Activated CD4-positive, alpha-beta T cell treated with anti-CD3 and anti-CD28 coated beads, Interleukin-2, amount 50 U/mL, for 16 hours (primary cell): ENCODE results near the gene NFATC2.

Source experiments
- DNase-seq: peaks from one replicate; pipeline ENCODE4 v3.0.0-alpha.2; 2020

The NFATC2 gene

DNA sequence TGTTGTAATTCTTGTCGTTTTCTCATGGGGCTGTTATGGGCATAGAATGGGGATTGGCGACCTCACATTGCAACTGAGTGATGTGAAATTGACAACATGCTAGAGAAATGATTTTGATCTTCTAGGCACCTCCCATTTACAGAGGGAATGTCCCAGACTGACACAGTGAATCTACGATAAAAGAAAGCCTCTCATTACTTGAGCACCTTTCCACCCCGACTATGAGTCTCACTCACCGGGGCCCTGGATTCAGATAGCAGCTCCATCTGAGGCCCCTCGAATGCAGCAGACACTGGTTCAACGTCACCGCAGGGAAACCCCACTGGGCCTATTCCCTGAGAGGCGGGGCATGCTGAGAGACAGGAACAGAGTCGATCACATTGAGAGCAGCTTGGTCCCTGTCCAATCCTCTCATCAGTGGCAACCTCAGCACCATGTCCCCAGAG, 49.1 kb downstream of the NFATC2 start:
- DNase-seq = no peak

DNA sequence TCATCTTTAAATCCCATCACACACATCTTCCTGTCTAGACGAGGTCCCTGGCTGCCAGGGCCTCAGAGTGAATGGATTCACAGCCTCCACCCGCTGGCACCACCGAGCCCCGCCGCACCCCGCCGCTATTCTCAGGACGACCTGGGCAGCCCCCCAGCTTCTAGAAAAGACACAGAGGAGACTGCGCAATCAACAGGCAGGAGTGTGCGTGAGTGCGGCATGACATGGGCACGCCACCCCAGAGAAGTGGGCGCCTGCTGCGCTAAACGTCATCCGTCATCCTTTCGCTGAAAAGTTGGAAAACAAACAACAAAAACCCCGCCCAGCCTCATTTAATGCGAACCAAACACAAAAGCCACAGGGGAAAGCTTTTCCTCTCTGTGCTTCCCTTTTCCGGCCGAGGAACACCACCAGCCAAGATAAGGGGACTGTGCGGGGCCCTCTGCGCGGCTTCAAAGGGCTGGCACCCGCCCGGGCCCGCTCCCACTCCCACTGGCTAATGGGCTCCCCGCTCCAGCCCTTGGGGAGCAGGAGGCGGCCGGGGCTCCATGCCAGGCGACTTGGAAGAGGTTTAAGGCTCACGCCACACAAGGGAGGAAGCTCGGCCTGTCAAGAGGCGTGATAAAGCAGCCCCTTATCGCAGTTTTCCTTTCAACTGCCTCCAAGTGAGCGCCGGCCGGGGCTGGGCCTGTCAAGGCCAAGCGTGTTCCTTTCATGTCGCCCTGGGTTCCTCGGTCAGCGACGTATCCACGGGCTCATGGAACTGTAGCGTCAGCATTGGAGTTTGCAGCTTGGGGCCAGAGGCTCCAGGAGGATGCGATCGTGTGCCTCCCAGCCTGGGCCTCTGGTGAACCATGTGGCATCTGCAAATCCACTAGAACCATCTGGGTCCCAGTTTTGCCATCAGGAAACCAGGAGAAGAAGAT, 50.1 kb downstream of the NFATC2 start:
- DNase-seq = no peak

- DNase-seq = no peak
These were observed 51.1 kb downstream of the NFATC2 start for GRCh38 chr20:51491393-51491792.

DNA sequence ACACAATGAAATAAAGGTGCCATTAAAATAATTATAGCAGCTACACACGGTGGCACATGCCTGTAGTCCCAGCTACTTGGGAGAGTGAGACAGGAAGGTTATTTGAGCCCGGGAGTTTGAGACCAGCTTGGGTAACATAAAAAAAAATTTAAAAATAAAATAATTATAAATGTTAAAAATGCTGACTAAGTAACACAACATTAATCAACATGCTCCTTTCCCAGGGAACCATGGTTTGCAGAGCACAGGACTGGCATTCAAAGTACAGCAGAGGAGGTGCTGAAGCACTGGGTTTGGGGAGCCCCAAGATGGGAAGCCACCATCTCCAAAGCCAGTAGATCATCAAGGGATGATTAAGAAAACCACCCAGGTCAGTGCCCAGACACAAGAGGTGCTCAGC, 51.9 kb downstream of the NFATC2 start:
- DNase-seq = no peak

DNA sequence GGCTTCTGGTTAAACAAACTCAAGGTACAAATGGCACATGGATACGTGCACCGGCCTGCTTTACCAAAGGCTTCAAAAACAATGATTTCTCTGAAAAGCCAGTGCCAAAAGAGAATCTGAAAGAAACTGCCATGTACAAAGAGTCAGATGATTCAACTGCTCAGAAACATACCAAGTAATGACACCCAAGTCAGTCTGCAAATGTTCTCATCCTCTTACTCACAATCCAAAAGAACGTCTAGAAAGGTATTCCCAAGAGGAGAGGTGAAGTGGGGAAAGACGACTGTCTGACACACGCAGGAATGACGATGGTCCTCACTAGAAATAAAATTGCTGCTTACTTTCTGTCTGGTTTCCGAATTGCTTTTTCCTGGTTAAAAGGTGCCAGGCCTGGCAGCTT, 52.9 kb downstream of the NFATC2 start:
- no peak for DNase-seq

DNA sequence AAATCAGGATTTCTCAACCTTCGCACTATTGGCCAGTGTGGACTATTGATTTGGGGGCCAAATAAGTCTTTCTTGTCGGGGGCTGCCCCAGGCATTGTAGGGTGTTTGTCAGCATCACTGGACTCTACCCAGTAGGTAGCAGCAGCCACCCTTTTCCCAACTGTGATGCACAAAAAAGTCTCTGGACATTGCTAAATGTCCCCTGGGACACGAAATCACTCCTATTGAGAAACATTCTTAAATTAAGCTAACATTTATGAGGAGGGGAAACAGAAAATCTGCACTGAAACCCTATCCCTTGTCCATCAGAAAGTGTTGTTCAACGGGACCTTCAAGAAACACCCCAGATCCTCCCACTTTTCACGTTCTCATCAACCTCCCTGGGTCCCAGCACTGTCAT, 54.2 kb downstream of the NFATC2 start:
- no peak for DNase-seq

DNA sequence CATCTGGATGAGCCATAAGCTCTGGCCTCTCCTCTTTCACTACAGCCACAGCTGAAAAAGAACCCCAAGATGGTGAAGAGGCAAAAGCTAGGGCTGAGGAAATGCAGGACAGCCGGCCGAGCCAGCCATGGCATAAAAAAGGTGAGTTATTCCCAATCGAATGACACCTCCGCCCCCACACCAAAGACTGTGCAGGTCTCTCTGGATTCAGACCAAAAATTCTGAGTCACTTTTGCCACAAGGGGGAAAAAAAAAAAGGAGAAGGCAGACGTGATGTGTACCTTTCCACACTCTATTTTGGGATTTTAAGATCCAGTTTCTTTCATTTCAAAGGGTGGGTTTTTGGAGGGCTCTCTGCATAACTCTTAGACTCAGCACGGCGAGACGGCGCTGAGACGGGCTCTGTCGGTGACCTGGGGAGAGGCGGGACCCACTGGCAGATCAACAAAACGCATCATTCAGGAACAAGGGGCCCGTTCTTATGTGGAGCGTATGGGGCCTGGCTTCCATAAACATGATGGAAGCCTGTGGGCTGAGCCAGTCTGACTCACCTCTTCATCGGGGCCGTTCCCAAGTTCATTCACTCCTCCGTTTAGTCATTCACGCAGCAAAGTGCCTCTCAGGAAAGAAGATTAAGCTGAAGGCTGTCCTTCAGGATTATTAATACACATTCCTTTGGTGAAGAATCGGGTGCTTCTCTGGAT, 54.8 kb downstream of the NFATC2 start:
- no peak for DNase-seq

GRCh38 chr20:51487076-51487475, 55.4 kb downstream of the NFATC2 start:
- DNase-seq = no peak

GRCh38 chr20:51486197-51487005, 56.1 kb downstream of the NFATC2 start:
- DNase-seq = no peak

DNA sequence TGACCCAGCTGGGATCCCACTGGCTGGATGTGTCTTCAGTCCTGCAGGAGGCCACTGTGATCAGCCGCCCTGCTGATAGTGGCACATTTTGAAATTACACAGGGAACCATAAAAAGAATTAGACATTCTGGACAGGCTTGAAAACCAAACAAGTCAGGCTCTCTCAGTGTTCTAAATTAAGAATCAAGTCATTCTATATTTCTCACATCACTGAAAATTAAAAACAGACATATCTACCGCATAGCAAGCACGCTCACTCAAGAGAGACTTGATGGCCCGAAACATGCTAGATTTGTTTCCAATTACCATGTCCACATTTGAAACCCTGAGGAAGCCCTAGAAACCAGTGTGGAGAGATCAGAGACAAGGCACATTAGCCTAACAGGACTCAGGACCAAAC, 57.7 kb downstream of the NFATC2 start:
- DNase-seq = no peak

GRCh38 chr20:51484141-51484815, 58.2 kb downstream of the NFATC2 start:
- DNase-seq = no peak

GRCh38 chr20:51482836-51483473, 59.6 kb downstream of the NFATC2 start:
- DNase-seq = no peak

DNA sequence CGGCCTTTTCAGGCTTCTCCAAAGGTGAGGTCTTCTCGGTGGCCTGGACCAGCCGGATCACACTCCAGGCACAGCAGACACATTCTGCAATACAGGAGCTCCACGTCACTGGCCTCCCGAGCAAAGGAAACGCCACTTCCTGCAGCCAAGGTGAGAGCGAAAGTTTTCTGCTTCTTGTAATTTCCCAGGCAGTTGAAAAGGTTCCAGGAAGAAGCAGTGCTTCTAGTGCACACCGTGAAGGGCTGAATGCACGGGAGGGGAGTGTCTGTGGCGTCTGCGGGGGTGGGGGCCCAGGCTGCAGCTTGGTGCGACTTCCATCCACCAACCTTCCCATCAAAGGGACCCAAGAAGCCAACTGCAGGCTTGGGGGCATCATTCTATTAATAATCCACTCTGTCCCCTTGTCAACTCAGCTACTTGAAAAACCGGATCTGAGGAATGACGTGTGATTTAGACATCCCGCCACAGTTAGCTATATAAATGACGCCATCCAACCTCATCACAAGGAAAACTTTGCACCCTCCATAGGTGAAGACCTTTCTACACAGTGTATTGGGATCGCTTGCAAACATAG, 61.1 kb downstream of the NFATC2 start:
- DNase-seq = peak; percentile 87

DNA sequence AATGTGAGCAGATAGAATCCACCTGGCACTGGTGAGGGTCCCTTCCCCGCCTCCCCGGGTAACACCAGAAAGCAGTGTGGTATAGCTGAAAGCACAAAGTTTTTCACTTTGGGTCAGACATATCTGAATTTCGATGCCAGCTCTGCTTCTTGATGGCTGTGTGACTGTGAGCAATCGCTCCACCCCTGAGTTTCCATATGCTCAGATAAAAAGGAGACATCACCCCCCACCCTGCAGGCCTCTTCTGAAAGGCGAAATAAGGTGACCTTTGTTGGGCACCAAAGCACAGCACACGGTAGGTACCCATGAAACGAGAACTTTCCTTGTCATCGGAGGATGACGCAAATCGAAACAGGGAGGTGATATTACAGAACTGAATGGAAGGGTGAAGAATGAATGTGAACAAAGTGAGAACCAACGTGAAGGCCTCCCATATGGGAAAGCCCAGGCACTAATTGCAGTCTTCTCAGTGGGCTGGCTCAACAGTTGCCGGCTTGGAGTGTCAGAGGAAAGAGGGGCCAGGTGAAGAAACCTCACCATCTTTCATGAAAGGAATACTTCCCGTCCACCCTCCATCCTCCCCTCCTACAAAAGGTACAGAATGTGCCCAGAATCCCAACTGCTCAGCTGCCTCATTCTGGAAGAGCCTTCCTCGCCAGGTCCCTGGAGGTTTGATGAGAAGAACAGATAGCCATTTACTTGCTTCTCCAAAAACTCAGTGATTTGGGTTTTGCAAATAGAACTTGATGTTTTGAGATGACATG, 61.8 kb downstream of the NFATC2 start:
- DNase-seq = peak; percentile 96

DNA sequence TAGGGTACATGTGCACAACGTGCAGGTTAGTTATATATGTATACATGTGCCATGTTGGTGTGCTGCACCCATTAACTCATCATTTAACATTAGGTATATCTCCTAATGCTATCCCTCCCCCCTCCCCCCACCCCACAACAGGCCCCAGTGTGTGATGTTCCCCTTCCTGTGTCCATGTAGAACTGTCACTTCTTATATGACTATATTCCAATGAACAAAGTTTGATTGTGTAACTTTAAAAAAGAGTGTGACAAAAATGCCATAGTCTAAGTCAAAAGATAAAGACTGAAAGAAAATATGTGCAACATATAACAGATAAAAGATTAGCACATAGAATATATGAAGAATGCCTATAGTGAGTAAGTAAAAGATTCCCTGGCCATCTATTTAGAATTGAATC, 66.4 kb downstream of the NFATC2 start:
- DNase-seq = peak; percentile 24

DNA sequence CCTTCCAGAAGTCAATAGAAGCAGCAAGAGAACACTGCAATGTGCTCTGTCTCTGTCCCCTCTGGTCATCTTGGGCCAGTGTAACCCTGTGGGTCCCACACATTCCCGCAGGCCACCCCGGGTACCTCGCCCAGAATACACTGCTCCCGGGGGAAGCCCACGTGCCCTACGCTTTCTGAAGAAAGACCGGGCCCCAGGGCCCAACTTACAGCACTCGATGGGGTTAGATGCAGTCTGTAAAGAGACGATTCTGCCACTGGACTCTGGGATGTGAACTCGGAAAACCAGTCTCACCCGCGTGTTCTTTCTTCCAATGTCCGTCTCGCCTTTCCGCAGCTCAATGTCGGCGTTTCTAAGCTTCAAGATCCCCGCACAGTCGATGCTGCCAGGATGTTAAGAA, 68.7 kb downstream of the NFATC2 start:
- DNase-seq = no peak

GRCh38 chr20:51473256-51473655, 69.3 kb downstream of the NFATC2 start:
- no peak for DNase-seq

GRCh38 chr20:51470907-51471411, 71.6 kb downstream of the NFATC2 start:
- peak; percentile 64 for DNase-seq

- no peak for DNase-seq
These were observed 72.1 kb downstream of the NFATC2 start for GRCh38 chr20:51470499-51470820.

- no peak for DNase-seq
These were observed 72.7 kb downstream of the NFATC2 start for GRCh38 chr20:51469578-51470498.
